H1 (cell line): ENCODE data around the gene PSMD7. TPM values are rescaled to one million over a fixed set of nuclear protein-coding genes. Genes with fewer than 3 reads are reported as not detected.

ENCODE experiments used
- CTCF ChIA-PET: fragments of 300-600 bp; sonication (Branson Sonifier 250); formaldehyde crosslinking; loops from one replicate; lab custom pipeline; 2021; ENCODE audit not compliant: partially characterized antibody; lab: Charles Lee
- POLR2A ChIA-PET: fragments of 300-600 bp; sonication (Branson Sonifier 250); formaldehyde crosslinking; loops from one replicate; lab custom pipeline; 2021; ENCODE audit warnings: inconsistent platforms; ENCODE audit not compliant: partially characterized antibody; lab: Charles Lee
- DNase-seq, 2 experiments: peaks; one replicate each; pipeline versions ENCODE4 v3.0.0 to v3.0.0-alpha.2; 2010 to 2022; ENCODE audit warnings: low spot score in 2 of 2, low read depth in 1 of 2, mixed read lengths in 1 of 2
- FAIRE-seq: peaks from 2 replicates; lab custom pipeline; 2011; peaks lifted over from hg19 to GRCh38; lab: Jason Lieb, UNC
- H2AFZ ChIP-seq: 2 replicates; pipeline ENCODE4 v1.8.1; 2012; ENCODE audit warnings: low read length, inconsistent platforms
- H2AK5ac ChIP-seq: 2 replicates; pipeline ENCODE4 v1.6.1; 2013; ENCODE audit warnings: low read depth, low read length
- H2BK120ac ChIP-seq: replicated peaks from 2 replicates; pipeline ENCODE3; 2013; ENCODE audit warnings: low read depth, low read length, inconsistent platforms
- H2BK12ac ChIP-seq: 2 replicates; pipeline ENCODE4 v1.6.1; 2013; ENCODE audit warnings: low read depth, low read length
- H2BK15ac ChIP-seq: 2 replicates; pipeline ENCODE4 v1.6.1; 2013; ENCODE audit warnings: low read length
- H2BK20ac ChIP-seq: 2 replicates; pipeline ENCODE4 v1.6.1; 2013; ENCODE audit warnings: low read length
- H2BK5ac ChIP-seq: 2 replicates; pipeline ENCODE4 v1.6.1; 2013; ENCODE audit warnings: low read depth, low read length
- H3K14ac ChIP-seq: 2 replicates; pipeline ENCODE4 v1.6.1; 2013; ENCODE audit warnings: inconsistent platforms; ENCODE audit not compliant: insufficient read length
- H3K18ac ChIP-seq: 2 replicates; pipeline ENCODE4 v1.6.1; 2013; ENCODE audit warnings: low read length; ENCODE audit errors: extremely low read depth
- H3K23ac ChIP-seq: 2 replicates; pipeline ENCODE4 v1.6.1; 2013; ENCODE audit warnings: inconsistent platforms; ENCODE audit not compliant: insufficient read length
- H3K23me2 ChIP-seq: 2 replicates; pipeline ENCODE4 v1.6.1; 2013; ENCODE audit warnings: low read depth, low read length
- H3K27ac ChIP-seq: 2 replicates; pipeline ENCODE4 v1.6.1; 2011; ENCODE audit warnings: low read depth, low read length, inconsistent platforms
- H3K27me3 ChIP-seq, 4 experiments: replicated peaks in 1 of 4; 1 replicate in 1 of 4; 2 replicates in 3 of 4; pipeline versions ENCODE4 v1.6.1 to v1.8.1; 2011 to 2013; ENCODE audit warnings: low read length in 3 of 4, mild to moderate bottlenecking in 3 of 4, inconsistent platforms in 2 of 4, mixed read lengths in 2 of 4, moderate library complexity in 1 of 4; ENCODE audit not compliant: control insufficient read depth in 3 of 4, insufficient read depth in 3 of 4; ENCODE audit errors: extremely low read depth in 1 of 4
- H3K36me3 ChIP-seq, 4 experiments: 2 replicates each; pipeline versions ENCODE4 v1.6.1 to v1.8.1; 2011 to 2013; ENCODE audit warnings: mild to moderate bottlenecking in 4 of 4, low read length in 3 of 4, moderate library complexity in 2 of 4, control low read depth in 1 of 4, inconsistent platforms in 1 of 4; ENCODE audit not compliant: insufficient read depth in 4 of 4, control insufficient read depth in 2 of 4
- H3K4ac ChIP-seq: replicated peaks from 2 replicates; pipeline ENCODE3; 2013; ENCODE audit warnings: low read length, low read depth, mixed read lengths, inconsistent platforms; ENCODE audit not compliant: insufficient read length
- H3K4me1 ChIP-seq, 4 experiments: replicated peaks in 1 of 4; 1 replicate in 1 of 4; 2 replicates in 3 of 4; pipeline versions ENCODE4 v1.6.1 to v1.8.1; 2011 to 2013; ENCODE audit warnings: low read length in 3 of 4, inconsistent platforms in 2 of 4, mixed read lengths in 1 of 4; ENCODE audit not compliant: insufficient read depth in 4 of 4, control insufficient read depth in 3 of 4
- H3K4me2 ChIP-seq, 2 experiments: 2 replicates each; pipeline versions ENCODE4 v1.6.1 to v1.8.1; 2011 to 2013; ENCODE audit warnings: low read depth in 2 of 2, low read length in 2 of 2, control low read depth in 1 of 2, inconsistent platforms in 1 of 2, mild to moderate bottlenecking in 1 of 2; ENCODE audit not compliant: insufficient read depth in 1 of 2
- H3K4me3 ChIP-seq, 4 experiments: fragments of 200-600, 300-600 bp in 1 of 4; sonication (generic), shearing (Covaris generic), sonication (Bioruptor Twin) in 1 of 4; 2 replicates each; pipeline versions ENCODE4 v1.5.1 to v1.8.1; 2011 to 2016; ENCODE audit warnings: low read length in 4 of 4, low read depth in 3 of 4, control low read depth in 2 of 4, inconsistent platforms in 2 of 4, mild to moderate bottlenecking in 2 of 4, mixed read lengths in 1 of 4, moderate library complexity in 1 of 4; ENCODE audit not compliant: insufficient read depth in 2 of 4; ENCODE audit errors: extremely low read depth in 1 of 4
- H3K56ac ChIP-seq: replicated peaks from 2 replicates; pipeline ENCODE3; 2013; ENCODE audit warnings: low read depth, mild to moderate bottlenecking, mixed read lengths, low read length, inconsistent platforms; ENCODE audit not compliant: insufficient read length
- H3K79me1 ChIP-seq: 2 replicates; pipeline ENCODE4 v1.6.1; 2013; ENCODE audit warnings: low read depth, low read length, control low read depth
- H3K79me2 ChIP-seq, 2 experiments: 2 replicates each; pipeline versions ENCODE4 v1.6.1 to v1.8.1; 2012 to 2013; ENCODE audit warnings: low read length in 2 of 2, mild to moderate bottlenecking in 2 of 2, inconsistent platforms in 1 of 2; ENCODE audit not compliant: insufficient read depth in 2 of 2, control insufficient read depth in 1 of 2
- H3K9ac ChIP-seq, 4 experiments: replicated peaks in 1 of 4; 1 replicate in 1 of 4; 2 replicates in 3 of 4; pipeline versions ENCODE4 v1.6.1 to v1.8.1; 2011 to 2013; ENCODE audit warnings: low read depth in 3 of 4, low read length in 3 of 4, control low read depth in 2 of 4, mild to moderate bottlenecking in 2 of 4, moderate library complexity in 2 of 4, inconsistent platforms in 1 of 4; ENCODE audit errors: extremely low read depth in 1 of 4
- H3K9me3 ChIP-seq, 2 experiments: 2 replicates each; pipeline versions ENCODE4 v1.6.1 to v1.8.1; 2012 to 2013; ENCODE audit warnings: mild to moderate bottlenecking in 2 of 2, moderate library complexity in 2 of 2, control low read depth in 1 of 2, inconsistent platforms in 1 of 2, low read depth in 1 of 2, low read length in 1 of 2, mixed read lengths in 1 of 2; ENCODE audit not compliant: insufficient read depth in 2 of 2
- H4K20me1 ChIP-seq, 2 experiments: replicated peaks in 1 of 2; 2 replicates each; pipeline versions ENCODE3 to v1.8.1; 2011 to 2013; ENCODE audit warnings: inconsistent platforms in 2 of 2, low read length in 2 of 2, mild to moderate bottlenecking in 1 of 2; ENCODE audit not compliant: insufficient read depth in 2 of 2, control insufficient read depth in 1 of 2
- H4K5ac ChIP-seq: 2 replicates; pipeline ENCODE4 v1.6.1; 2013; ENCODE audit warnings: low read length, low read depth, mixed read lengths, inconsistent platforms; ENCODE audit not compliant: insufficient read length
- H4K8ac ChIP-seq: 2 replicates; pipeline ENCODE4 v1.8.0; 2013; ENCODE audit warnings: mild to moderate bottlenecking, moderate library complexity, low read length, inconsistent platforms; ENCODE audit not compliant: insufficient read depth; ENCODE audit errors: extremely low read depth
- H4K91ac ChIP-seq: replicated peaks from 2 replicates; pipeline ENCODE3; 2013; ENCODE audit warnings: low read length, mixed read lengths, inconsistent platforms; ENCODE audit not compliant: insufficient read length
- ASH2L ChIP-seq: fragments of 200-600, 300-600 bp; sonication (generic); IDR thresholded peaks from one replicate; pipeline ENCODE4 v1.7.1; 2017; ENCODE audit warnings: low read length
- JUND ChIP-seq: IDR thresholded peaks from 2 replicates; pipeline ENCODE4 v1.6.1; 2011; ENCODE audit warnings: mild to moderate bottlenecking, improper control_type of control experiment, low read length
- KDM4A ChIP-seq: IDR thresholded peaks from one replicate; pipeline ENCODE4 v1.7.1; 2012; ENCODE audit warnings: low read depth, mild to moderate bottlenecking, moderate library complexity, low read length, inconsistent platforms; ENCODE audit not compliant: severe bottlenecking
- POLR2AphosphoS5 ChIP-seq: IDR thresholded peaks from 2 replicates; pipeline ENCODE4 v1.6.1; 2011; ENCODE audit warnings: low read depth, low read length
- RFX5 ChIP-seq: IDR thresholded peaks from 2 replicates; pipeline ENCODE4 v1.6.1; 2011; ENCODE audit warnings: low read depth, low read length, improper control_type of control experiment, borderline replicate concordance
- RNF2 ChIP-seq: fragments of 200-900, 300-1000 bp; sonication (generic); IDR thresholded peaks from 2 replicates; pipeline ENCODE4 v1.7.1; 2016; ENCODE audit warnings: borderline replicate concordance, low read depth, mild to moderate bottlenecking, antibody characterized with exemption, low read length; ENCODE audit not compliant: poor library complexity, severe bottlenecking; ENCODE audit errors: missing control alignments
- SIN3A ChIP-seq, 2 experiments: IDR thresholded peaks in 1 of 2; conservative IDR thresholded peaks in 1 of 2; 2 replicates each; pipeline ENCODE4 v1.6.1; 2011 to 2012; ENCODE audit warnings: low read length in 2 of 2, improper control_type of control experiment in 1 of 2, low read depth in 1 of 2, mild to moderate bottlenecking in 1 of 2
- SP2 ChIP-seq: IDR thresholded peaks from 2 replicates; pipeline ENCODE4 v1.6.1; 2012; ENCODE audit warnings: mild to moderate bottlenecking, low read length, inconsistent platforms
- ZNF274 ChIP-seq: IDR thresholded peaks from 2 replicates; pipeline ENCODE4 v1.7.0; 2012; ENCODE audit warnings: low read length, borderline replicate concordance; ENCODE audit errors: extremely low read depth
- WGBS, 2 experiments: shearing (Covaris generic) in 1 of 2; methylation state at CpG; one replicate each; pipeline versions ENCODE4 v1.1.6 to v1.1.7; 2013 to 2015; ENCODE audit warnings: low lambda C conversion rate in 2 of 2, mixed read lengths in 2 of 2, inconsistent platforms in 1 of 2, low coverage in 1 of 2, missing lambda C conversion rate in 1 of 2; ENCODE audit not compliant: insufficient replicate concordance in 2 of 2, insufficient coverage in 1 of 2, insufficient read length in 1 of 2; ENCODE audit errors: extremely low coverage in 1 of 2, missing lambda C conversion rate in 1 of 2; 5-methylcytosine and 5-hydroxymethylcytosine counted together
- polyA plus RNA-seq, 7 experiments: library from polyadenylated mRNA; depleted of rRNA in 3 of 7; stranded (reverse) in 5 of 7; unstranded in 2 of 7; fragments of >200 nt in 5 of 7; fragments of 200-250 nt in 2 of 7; gene quantifications; 1 replicate in 5 of 7; 2 replicates in 1 of 7; 4 replicates in 1 of 7; pipeline versions ENCODE4 v1.2.1 to v1.2.3, GENCODE V29; 2011 to 2013; ENCODE audit warnings: missing spikeins in 2 of 7, mixed read lengths in 2 of 7
- total RNA-seq: library from RNA; stranded (reverse); fragmentation: NEBNext Ultra II Directional; extraction: Animal tissue kit (Norgen Biotek cat#: 25700); gene quantifications from 2 replicates; pipeline ENCODE4 v1.2.1, GENCODE V29; 2021

The PSMD7 gene
- total and polyA plus RNA-seq, 2 of the 8 experiments (the other 6 are each of a cell fraction or from before 2014, with no cell fraction given): 91.1 to 148 TPM

DNA sequence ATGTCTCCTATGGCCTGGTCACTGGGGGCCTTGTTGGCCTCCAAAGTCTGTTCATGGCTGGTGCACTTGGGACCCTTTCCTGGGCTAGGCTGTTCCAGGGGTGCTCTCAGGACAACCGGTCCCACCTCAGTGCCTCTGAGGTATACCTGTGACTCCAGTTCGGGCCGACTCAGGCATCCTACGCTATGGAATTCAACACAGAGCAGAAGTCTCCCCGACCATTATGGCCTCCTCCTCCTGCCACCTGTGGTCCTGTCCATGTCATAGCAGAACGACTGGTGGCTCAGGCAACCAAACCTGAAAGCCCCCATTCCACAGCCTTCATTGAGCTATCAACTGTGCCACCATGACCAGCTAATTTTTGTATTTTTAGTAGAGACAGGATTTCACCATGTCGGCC is 8.5 kb upstream of the PSMD7 start:
- Histone ChIP-seq H3K36me3 (no peaks in the 10 kb centered on the region), H3K23ac (no peak overlapping the region), H3K4me3 (no peak overlapping the region), H3K14ac (no peak overlapping the region), H3K27me3 (no peaks in the 10 kb centered on the region), H2BK120ac (no peak overlapping the region), H2BK20ac (no peak overlapping the region), H3K4me1 (no peaks in the 10 kb centered on the region), H3K79me2 (no peaks in the 10 kb centered on the region), H3K4me2 (no peak overlapping the region), H4K5ac (no peak overlapping the region), H3K56ac (no peak overlapping the region), H2AFZ (no peak overlapping the region), H2AK5ac (no peak overlapping the region), H2BK5ac (no peak overlapping the region), H3K9ac (no peak overlapping the region), H3K18ac (no peak overlapping the region), H3K9me3 (peaks cover 3 to 5% of the 10 kb centered on the region in 2 experiments; a peak in 1 of 4 replicates), H4K91ac (no peak overlapping the region), H4K20me1 (no peaks in the 10 kb centered on the region), H3K79me1 (no peaks in the 10 kb centered on the region), H3K23me2 (no peaks in the 10 kb centered on the region), H2BK12ac (no peak overlapping the region), H3K4ac (no peak overlapping the region), H2BK15ac (no peak overlapping the region), H4K8ac (no peak overlapping the region), H3K27ac (no peak overlapping the region)
- ChIA-PET POLR2A (no interaction called here), CTCF (interaction anchor here (0.6 kb wide), 1 partner anchor 26 kb away, joined by 6 read pairs; no protein-coding TSS in a partner anchor)
- 80% methylated on average over 7 of the region's 7 CpGs; no CpG with 5 or more reads in 1 of the 2 experiments for WGBS, 2 experiments
- no peak for FAIRE-seq
- no peak for DNase-seq
- TF ChIP-seq RFX5 (no peak), RNF2 (no peak), ZNF274 (no peak), KDM4A (no peak), SIN3A (conservative IDR thresholded peaks at IDR 0.05 in 1 of 2, IDR thresholded peaks at IDR 0.05 in 1 of 2; ENCODE audit: low read depth in 1 of 2, low read length in 2 of 2) (no peak), SP2 (no peak), POLR2AphosphoS5 (no peak), ASH2L (no peak), JUND (no peak)
